ENCODE data around the gene ADSL.

GRCh38 chr22:40430991-40431390, 84.7 kb downstream of the ADSL start:
- TF ChIP-seq CTCF (conservative IDR thresholded peaks at IDR 0.05 in 1 of 2, IDR thresholded peaks at IDR 0.05 in 1 of 2; ENCODE audit: low read depth in 1 of 2, low read length in 2 of 2): no peak
- no peak for TF ChIP-seq EZH2 (IDR thresholded peaks at IDR 0.05; ENCODE audit: low read length, missing control alignments)

All from fibroblast of lung (primary cell).